HepG2 (cell line): Measurements from ENCODE around the gene MIF.

ENCODE experiments used
- EZH2 ChIP-seq: conservative IDR thresholded peaks from 2 replicates; pipeline ENCODE4 v1.6.1; 2012; ENCODE audit warnings: mild to moderate bottlenecking, low read depth, low read length, moderate library complexity
- GABPB1 ChIP-seq: IDR thresholded peaks from 2 replicates; pipeline ENCODE4 v1.6.1; 2016; ENCODE audit warnings: mild to moderate bottlenecking, missing genetic modification reagents, moderate library complexity, missing compliant biosample characterization
- JARID2 ChIP-seq: sonication (generic); formaldehyde crosslinking; IDR thresholded peaks from 2 replicates; pipeline ENCODE4 v1.8.1; 2023; ENCODE audit warnings: missing genetic modification reagents, inconsistent platforms; ENCODE audit not compliant: insufficient replicate concordance
- KAT7 ChIP-seq: IDR thresholded peaks from 2 replicates; pipeline ENCODE4 v1.6.1; 2018; ENCODE audit warnings: borderline replicate concordance, missing compliant biosample characterization
- POLR2AphosphoS5 ChIP-seq: IDR thresholded peaks from 2 replicates; pipeline ENCODE4 v1.6.1; 2012; ENCODE audit warnings: low read depth, low read length
- RAD51 ChIP-seq: fragments of 450-650 bp; IDR thresholded peaks from 2 replicates; pipeline ENCODE4 v1.6.1; 2016; ENCODE audit warnings: borderline replicate concordance
- SP1 ChIP-seq, 2 experiments: fragments of 450-650 bp in 1 of 2; sonication (generic) in 1 of 2; formaldehyde crosslinking in 1 of 2; IDR thresholded peaks; 2 replicates each; pipeline versions ENCODE4 v1.4.0 to v1.6.1; 2016 to 2020; ENCODE audit warnings: missing genetic modification reagents in 1 of 2
- ZNF160 ChIP-seq: sonication (generic); formaldehyde crosslinking; IDR thresholded peaks from 2 replicates; pipeline ENCODE4 v1.8.0; 2022; ENCODE audit warnings: mild to moderate bottlenecking, inconsistent platforms, missing genetic modification reagents
- ZNF589 ChIP-seq: sonication (generic); formaldehyde crosslinking; conservative IDR thresholded peaks from 2 replicates; pipeline ENCODE4 v1.8.0; 2022; ENCODE audit warnings: mild to moderate bottlenecking, moderate library complexity, missing genetic modification reagents
- ZNF629 ChIP-seq: sonication (generic); formaldehyde crosslinking; conservative IDR thresholded peaks from 2 replicates; pipeline ENCODE4 v1.5.0; 2020; ENCODE audit warnings: missing genetic modification reagents
- TF ChIP-seq, protein P1 (sequence below): IDR thresholded peaks from 2 replicates; pipeline ENCODE4 v1.6.1; 2012; ENCODE audit warnings: inconsistent platforms

DNA sequence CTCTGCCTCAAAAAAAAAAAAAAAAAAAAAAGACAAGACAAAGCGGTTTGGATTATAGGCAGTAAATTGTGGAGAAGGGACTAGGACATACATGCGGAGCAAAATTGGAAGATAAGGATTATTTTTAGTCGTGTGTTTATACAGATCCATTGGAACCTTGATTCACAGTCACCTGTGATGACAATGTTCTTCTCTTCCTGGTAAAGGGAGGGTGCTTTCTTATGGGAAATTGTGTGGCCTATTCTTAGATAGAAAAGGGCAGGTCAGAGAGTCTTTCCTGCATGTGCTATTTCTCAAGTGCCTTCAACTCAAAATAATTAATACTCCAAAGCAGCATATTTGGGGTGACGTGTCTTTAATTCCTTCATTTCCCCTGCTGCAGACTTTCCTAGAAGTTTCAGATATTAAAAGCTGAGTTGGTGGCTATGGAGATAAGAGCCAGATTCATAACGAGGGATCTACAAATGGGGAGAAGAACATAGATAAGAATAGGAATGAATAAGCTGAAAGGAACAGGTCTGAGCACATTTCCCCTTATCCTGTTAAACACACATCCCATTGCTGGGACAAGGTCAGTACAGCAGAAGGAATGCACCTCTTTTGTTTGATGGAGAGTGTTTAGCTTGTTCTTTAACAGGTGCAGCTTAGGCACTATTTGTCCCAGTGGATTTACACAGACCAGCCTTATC is 44.3 kb downstream of the MIF start:
- TF ChIP-seq KAT7 (CRISPR knock-in tag) (no peak), SP1 (IDR thresholded peaks at IDR 0.05) (no peak), SP1 (CRISPR knock-in tag; IDR thresholded peaks at IDR 0.05) (no peak), ZNF629 (CRISPR knock-in tag) (no peak), EZH2 (no peak), GABPB1 (CRISPR knock-in tag) (no peak), ZNF589 (no peak), JARID2 (no peak), RAD51 (no peak), POLR2AphosphoS5 (no peak), ZNF160 (CRISPR knock-in tag) (no peak)
- TF ChIP-seq, protein P1, sequence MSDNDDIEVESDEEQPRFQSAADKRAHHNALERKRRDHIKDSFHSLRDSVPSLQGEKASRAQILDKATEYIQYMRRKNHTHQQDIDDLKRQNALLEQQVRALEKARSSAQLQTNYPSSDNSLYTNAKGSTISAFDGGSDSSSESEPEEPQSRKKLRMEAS, result no peak
